Muscle layer of duodenum (tissue), 2 donors: ENCODE results near the gene BDNF.
"Not testable (repeated sequence)": the region's sequence is repeated elsewhere in the genome, so short reads cannot be mapped to it uniquely, and the experiment has no call there.

Experiments used
- H3K27ac ChIP-seq: one replicate; pipeline ENCODE4 v1.7.0; 2013; ENCODE audit warnings: mild to moderate bottlenecking, low read length
- H3K27me3 ChIP-seq: one replicate; pipeline ENCODE4 v1.7.0; 2013; ENCODE audit warnings: low read depth, mild to moderate bottlenecking, control low read depth, low read length
- H3K36me3 ChIP-seq, 2 donors: one replicate each; pipeline ENCODE4 v1.7.0; 2013; ENCODE audit warnings: low read length in 2 of 2, control low read depth in 1 of 2, mild to moderate bottlenecking in 1 of 2; ENCODE audit not compliant: insufficient read depth in 2 of 2, control insufficient read depth in 1 of 2
- H3K4me1 ChIP-seq, 2 donors: one replicate each; pipeline ENCODE4 v1.7.0; 2013; ENCODE audit warnings: low read length in 2 of 2, mild to moderate bottlenecking in 2 of 2, control low read depth in 1 of 2, moderate library complexity in 1 of 2; ENCODE audit not compliant: insufficient read depth in 2 of 2, control insufficient read depth in 1 of 2
- H3K4me3 ChIP-seq, 2 donors: one replicate each; pipeline ENCODE4 v1.7.0; 2013; ENCODE audit warnings: low read length in 2 of 2, low read depth in 1 of 2, mild to moderate bottlenecking in 1 of 2
- H3K9me3 ChIP-seq, 2 donors: one replicate each; pipeline ENCODE4 v1.7.0; 2013; ENCODE audit warnings: low read length in 2 of 2, control low read depth in 1 of 2, mild to moderate bottlenecking in 1 of 2; ENCODE audit not compliant: control insufficient read depth in 1 of 2
- donor health status: healthy.

BDNF gene

DNA sequence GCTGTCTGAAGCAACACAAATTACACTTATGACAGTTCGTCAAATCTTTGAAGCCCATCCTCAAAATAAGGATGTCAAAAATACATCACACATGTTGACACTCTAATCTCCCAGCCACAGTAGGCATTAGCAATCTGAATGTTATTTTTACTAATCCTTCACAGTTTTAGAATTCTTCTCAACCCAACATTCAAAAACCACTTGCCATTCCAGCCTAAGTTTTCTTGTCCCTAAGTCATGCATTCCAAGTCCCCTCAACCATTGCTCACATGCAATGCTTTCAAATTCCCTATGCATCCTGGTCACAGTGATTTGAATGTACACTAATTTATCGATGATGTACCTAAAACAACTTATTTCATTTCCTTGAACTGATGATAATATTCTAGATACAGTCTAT lies 7.5 kb downstream of the BDNF start:
- Histone ChIP-seq H3K36me3 (no peaks in the 10 kb centered on the region), H3K4me3 (no peak overlapping the region), H3K27me3 (peaks cover 7% of the 10 kb centered on the region), H3K4me1 (no peaks in the 10 kb centered on the region), H3K9me3 (no peaks in the 10 kb centered on the region), H3K27ac (no peak overlapping the region)

DNA sequence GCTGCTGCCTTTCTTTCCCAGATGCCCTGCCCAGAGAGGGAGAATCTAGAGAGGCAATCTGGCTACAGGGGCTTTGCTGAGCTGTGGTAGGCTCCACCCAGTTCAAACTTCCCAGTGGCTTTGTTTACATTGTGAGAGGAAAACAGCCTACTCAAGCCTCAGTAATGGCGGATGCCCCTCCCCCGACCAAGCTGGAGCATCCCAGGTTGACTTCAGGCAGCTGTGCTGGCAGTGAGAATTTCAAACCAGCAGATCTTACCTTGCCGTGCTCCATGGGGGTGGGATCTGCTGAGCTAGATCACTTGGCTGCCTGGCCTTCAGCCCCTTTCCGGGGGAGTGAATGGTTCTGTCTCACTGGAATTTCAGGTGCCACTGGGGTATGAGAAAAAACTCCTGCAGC lies 12.2 kb downstream of the BDNF start:
- Histone ChIP-seq H3K27me3 (no peaks in the 10 kb centered on the region), H3K4me3 (no peak overlapping the region), H3K9me3 (no peaks in the 10 kb centered on the region), H3K4me1 (no peaks in the 10 kb centered on the region), H3K36me3 (no peaks in the 10 kb centered on the region), H3K27ac (no peak overlapping the region)

DNA sequence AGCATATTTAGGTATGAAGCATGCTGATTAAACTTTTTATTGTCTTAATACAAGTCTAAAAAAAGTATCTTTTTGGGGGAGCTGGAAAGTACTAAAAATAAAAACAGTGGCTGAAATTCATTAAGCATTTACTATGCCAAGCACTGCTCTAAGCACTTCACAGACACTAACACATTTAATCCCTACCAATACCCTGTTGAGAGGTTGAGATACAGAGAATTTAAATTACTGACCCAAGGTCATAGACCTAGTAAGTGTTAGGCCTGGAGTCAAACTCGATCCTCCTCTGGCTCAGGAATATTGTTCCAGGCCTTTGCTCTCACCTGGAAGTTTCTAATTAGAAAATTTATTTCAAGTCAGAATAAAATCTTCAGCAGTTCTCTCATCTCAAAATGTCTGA lies 18.6 kb downstream of the BDNF start:
- H3K4me3 ChIP-seq: no peak overlapping the region
- no peak overlapping the region for H3K27ac ChIP-seq
- no peaks in the 10 kb centered on the region for H3K9me3 ChIP-seq
- no peaks in the 10 kb centered on the region for H3K27me3 ChIP-seq
- no peaks in the 10 kb centered on the region for H3K4me1 ChIP-seq
- H3K36me3 ChIP-seq: no peaks in the 10 kb centered on the region

DNA sequence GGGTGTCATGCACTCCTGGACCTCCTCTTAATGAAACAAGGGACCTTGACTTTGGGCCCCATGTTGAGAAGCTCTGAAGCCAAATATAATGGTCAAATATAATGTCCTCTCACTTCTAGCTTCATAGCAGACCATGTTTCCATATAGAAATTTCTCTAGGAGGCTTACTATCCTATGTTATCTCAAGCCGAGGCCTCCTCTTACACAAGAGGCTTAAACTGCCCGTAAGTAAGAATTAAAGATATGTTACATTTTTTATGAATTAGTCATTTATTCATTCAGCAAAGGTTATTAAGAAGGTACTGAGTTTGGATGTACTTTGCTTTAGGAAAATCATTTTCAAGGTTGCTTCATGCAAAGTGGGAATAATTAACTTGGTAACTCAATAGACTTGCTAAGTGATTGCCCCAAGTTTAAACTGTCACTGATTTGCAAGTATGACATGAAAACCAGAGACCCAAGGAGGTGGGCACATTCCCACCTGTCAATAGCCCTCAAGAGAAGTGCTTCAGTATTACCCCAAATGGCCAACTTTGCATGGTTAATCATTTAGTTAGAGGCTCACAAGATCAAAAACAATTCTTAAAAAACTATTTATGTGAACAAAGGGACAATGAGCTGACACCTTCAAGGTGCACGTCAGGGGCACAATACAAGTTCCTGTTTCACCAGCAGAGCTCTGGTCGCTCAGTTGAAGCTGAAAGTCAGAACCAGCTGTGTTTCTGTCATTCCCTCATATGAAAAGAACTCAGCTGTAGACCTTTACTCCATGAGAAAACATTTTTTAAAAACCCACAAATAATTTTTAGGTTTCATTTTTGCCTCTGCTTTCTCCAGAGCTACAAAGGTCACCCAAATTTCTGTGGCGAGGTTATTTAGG lies 20.9 kb downstream of the BDNF start:
- Histone ChIP-seq H3K36me3 (no peaks in the 10 kb centered on the region), H3K4me3 (no peak overlapping the region), H3K27me3 (no peaks in the 10 kb centered on the region), H3K27ac (no peak overlapping the region), H3K9me3 (no peaks in the 10 kb centered on the region), H3K4me1 (no peaks in the 10 kb centered on the region)

DNA sequence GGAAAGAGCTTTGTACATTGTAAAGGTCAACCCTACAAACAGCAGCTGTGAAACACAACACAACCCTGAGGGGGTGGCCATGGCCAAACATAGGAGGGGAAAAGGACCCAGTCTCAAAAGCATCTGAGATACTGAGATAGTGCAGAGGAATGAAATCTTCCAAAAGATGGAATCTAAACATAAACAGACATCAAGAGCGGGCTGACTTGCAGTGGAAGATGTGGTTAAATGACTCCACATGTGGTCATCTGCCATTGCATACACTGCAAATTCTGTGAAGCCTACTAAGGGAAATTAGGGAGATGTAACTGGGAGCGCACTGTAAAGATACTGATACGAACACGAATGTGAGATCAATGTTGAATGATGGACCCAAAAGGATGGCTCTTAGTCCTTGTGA lies 22.0 kb downstream of the BDNF start:
- Histone ChIP-seq H3K4me1 (no peaks in the 10 kb centered on the region), H3K4me3 (no peak overlapping the region), H3K27ac (no peak overlapping the region), H3K9me3 (no peaks in the 10 kb centered on the region), H3K36me3 (no peaks in the 10 kb centered on the region), H3K27me3 (no peaks in the 10 kb centered on the region)

DNA sequence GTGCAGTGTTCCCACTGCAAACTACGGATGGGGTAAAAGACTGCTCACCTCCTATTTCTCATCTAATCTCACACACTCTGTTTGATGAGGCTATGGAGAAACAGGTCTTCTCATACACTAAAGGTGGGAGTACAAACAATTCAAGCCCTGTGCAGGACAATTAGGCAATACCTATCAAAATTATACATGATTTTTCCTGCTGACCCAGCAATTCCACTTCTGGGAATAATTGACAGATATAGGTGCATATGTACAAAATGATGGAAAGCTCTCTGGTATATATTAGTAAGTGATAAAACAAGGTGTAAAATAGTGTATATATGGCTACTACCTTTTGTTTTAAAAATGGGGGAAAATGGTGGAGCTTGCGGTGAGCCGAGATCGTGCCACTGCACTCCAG lies 23.1 kb downstream of the BDNF start:
- Histone ChIP-seq H3K27ac (no peak overlapping the region), H3K27me3 (no peaks in the 10 kb centered on the region), H3K9me3 (no peaks in the 10 kb centered on the region), H3K4me3 (no peak overlapping the region), H3K36me3 (no peaks in the 10 kb centered on the region), H3K4me1 (no peaks in the 10 kb centered on the region)

DNA sequence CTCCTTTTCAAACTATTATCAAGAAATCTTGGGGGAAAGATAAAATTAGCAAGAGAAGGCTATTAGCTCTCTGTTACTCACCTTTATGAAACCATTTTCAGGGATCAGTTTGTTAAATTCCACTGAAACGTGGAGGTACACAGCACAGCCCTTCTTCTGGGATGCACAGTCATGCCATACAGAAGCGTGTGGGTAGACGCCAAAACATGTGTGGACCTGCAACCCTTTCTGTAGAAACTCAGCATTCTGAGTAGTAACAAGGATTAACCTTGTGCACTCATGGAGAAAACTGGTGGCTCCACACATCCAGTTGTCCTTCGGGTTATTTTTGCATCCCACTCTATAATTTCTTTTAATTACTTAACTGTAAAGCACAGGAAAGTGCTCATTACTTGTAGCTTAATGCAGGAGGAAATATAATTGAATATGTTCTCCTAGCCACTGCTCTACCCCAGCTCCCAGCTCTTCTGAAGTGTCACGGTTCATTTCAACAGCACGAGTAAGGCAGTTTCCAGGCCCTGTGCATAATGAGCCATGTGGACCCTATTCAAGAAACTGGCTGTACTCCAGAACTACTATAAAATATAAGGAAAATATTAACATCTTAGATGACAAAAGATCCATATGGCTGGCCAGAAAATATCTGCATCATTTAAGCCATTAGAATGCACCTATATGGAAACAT lies 26.1 kb downstream of the BDNF start:
- Histone ChIP-seq H3K36me3 (no peaks in the 10 kb centered on the region), H3K9me3 (no peaks in the 10 kb centered on the region), H3K27me3 (no peaks in the 10 kb centered on the region), H3K27ac (no peak overlapping the region), H3K4me1 (no peaks in the 10 kb centered on the region), H3K4me3 (no peak overlapping the region)

DNA sequence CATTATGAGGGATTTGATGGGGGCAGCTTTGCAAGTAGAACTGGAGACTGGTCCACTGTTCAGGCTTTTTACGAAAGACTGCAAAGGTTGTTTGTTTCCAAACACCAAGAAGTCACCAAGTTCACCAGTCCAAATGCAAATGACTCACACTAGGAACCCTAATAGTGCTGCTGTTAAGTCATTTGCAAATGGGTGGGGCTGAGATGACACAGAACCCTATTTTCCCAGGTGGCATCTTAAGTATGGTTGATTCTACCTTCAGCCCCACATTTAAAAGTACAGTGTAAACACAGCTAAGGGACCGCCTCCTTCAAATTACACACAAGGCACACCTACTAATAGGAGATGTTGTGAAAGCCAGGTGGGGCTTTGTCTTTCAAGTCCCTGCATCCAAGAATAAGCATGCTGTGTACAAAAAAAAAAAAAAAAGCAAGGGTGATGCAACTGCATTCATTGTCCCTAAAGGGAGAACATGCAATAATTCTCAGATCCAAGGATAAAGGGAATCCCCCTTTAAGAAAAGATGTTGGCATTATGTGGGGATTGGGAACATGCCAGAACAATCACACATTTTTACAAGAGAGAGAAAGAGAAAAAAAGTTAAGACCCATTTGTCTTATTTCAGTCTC lies 27.3 kb downstream of the BDNF start:
- Histone ChIP-seq H3K4me1 (no peaks in the 10 kb centered on the region), H3K36me3 (no peaks in the 10 kb centered on the region), H3K4me3 (no peak overlapping the region), H3K9me3 (no peaks in the 10 kb centered on the region), H3K27ac (no peak overlapping the region), H3K27me3 (no peaks in the 10 kb centered on the region)

DNA sequence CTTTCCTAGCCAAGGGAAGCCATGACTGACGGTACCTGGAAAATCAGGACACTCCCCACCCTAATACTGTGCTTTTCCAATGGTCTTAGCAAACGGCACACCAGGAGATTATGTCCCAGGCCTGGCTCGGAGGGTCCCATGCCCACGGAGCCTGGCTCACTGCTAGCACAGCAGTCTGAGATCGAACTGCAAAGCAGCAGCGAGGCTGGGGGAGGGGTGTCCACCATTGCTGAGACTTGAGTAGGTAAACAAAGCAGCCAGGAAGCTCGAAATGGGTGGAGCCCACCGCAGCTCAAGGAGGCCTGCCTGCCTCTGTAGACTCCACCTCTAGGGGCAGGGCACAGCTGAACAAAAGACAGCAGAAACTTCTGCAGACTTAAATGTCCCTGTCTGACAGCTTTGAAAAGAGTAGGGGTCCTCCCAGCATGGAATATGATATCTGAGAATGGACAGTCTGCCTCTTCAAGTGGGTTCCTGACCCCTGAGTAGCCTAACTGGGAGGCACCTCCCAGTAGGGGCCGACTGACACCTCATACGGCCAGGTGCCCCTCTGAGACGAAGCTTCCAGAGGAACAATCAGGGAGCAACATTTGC lies 34.6 kb downstream of the BDNF start:
- not testable (repeated sequence) for H3K27me3 ChIP-seq, H3K4me3 ChIP-seq, H3K27ac ChIP-seq, H3K36me3 ChIP-seq, H3K9me3 ChIP-seq, H3K4me1 ChIP-seq

DNA sequence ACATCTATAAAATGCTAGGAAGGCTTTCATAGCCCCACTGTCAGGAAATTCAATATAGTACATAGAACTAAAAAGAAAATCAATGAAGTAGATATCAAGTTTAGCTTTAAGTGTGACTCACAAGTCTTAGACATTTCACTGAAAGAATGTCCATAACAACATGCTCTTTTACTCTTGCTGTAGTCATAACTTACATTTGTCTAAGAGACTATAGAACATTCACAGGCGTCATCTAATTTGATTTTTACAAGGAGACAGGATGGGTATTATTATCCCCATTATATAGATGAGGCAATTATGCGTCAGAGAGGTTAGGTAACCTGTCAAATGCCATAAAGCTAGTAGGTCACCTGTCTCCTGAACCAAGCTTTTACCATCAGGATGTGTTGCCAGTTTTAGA lies 36.9 kb downstream of the BDNF start:
- Histone ChIP-seq H3K4me1 (no peaks in the 10 kb centered on the region), H3K27ac (no peak overlapping the region), H3K4me3 (no peak overlapping the region), H3K9me3 (no peaks in the 10 kb centered on the region), H3K36me3 (peaks cover 0 to 12% of the 10 kb centered on the region in 2 donors), H3K27me3 (no peaks in the 10 kb centered on the region)

DNA sequence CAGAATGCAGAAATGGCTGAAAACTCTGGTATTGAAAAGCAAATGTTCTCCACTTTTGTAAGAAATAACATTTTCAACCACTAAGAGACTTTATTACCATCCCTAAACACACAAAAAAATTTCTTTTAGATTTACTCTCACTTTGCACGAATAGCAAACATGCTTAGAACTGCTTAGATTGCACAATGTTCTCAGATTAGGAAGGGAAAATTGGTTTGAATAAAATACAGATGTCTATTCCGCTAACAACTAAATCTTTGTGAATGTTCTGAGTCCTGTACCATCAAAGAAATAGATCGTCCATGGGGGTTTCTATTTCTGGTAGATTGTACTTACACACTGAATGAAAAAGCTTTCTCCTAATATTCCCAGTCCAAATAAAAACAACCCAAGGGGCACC lies 40.1 kb downstream of the BDNF start:
- Histone ChIP-seq H3K9me3 (no peaks in the 10 kb centered on the region), H3K27ac (no peak overlapping the region), H3K4me1 (no peaks in the 10 kb centered on the region), H3K27me3 (no peaks in the 10 kb centered on the region), H3K36me3 (peaks cover 0 to 15% of the 10 kb centered on the region in 2 donors), H3K4me3 (no peak overlapping the region)
